ENCODE measurements around the gene CD83.

The CD83 gene

DNA sequence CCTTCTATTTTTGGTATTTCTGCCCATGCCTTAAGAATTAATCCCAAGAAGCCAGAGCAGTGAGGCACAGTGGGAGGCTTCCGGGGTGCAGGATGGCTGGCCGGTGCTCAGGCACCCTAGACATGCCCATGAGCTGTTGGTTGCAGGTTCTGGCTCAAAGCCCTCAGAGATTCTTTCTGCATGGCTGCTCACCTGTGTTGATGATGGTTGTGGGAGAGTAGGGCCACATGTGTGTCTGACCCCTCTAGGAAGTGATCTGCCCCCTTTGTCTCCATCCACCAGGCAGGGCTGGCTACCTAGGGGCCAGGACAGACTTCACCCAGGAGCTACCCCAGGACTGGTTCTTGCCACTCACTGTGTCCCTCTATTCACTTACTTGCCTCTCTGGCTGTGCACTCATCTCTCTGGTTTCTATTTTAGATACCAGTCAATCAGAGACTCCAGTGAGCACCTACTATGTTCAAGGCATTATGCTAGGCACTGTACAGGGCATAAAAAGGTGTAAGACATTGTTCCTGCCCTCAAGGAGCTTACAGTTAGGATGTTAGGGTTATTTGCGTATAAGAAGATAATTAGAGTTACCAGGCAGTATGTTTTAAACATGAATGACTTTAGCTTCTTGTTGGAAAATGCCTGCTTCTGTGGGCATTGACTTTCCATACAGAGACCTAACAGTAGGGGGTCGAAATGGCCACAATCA, 16.8 kb downstream of the CD83 start:
- Histone ChIP-seq H3K36me3 (ENCODE audit: insufficient read depth, low read length) (no peaks in the 10 kb centered on the region), H3K27ac (ENCODE audit: low read depth, low read length) (no peak overlapping the region), H2AFZ (ENCODE audit: low read length, unreplicated experiment) (no peak overlapping the region), H3K79me2 (ENCODE audit: control insufficient read depth, insufficient read depth, low read length, unreplicated experiment) (no peaks in the 10 kb centered on the region), H3K4me1 (ENCODE audit: control insufficient read depth, insufficient read depth, low read length, unreplicated experiment) (no peaks in the 10 kb centered on the region), H3K4me3 (ENCODE audit: low read depth, low read length) (no peak overlapping the region), H3K27me3 (ENCODE audit: insufficient read depth, low read length) (no peaks in the 10 kb centered on the region)

DNA sequence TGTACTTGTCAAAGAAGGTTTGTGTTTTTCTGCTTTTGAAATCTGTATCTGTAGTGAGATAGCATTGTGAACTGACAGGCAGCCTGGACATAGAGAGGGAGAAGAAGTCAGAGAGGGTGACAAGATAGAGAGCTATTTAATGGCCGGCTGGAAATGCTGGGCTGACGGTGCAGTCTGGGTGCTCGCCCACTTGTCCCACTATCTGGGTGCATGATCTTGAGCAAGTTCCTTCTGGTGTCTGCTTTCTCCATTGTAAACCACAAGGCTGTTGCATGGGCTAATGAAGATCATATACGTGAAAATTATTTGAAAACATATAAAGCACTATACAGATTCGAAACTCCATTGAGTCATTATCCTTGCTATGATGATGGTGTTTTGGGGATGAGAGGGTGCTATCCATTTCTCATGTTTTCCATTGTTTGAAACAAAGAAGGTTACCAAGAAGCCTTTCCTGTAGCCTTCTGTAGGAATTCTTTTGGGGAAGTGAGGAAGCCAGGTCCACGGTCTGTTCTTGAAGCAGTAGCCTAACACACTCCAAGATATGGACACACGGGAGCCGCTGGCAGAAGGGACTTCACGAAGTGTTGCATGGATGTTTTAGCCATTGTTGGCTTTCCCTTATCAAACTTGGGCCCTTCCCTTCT, 18.4 kb downstream of the CD83 start:
- no peak overlapping the region for H3K27ac ChIP-seq (ENCODE audit: low read depth, low read length)
- no peaks in the 10 kb centered on the region for H3K79me2 ChIP-seq (ENCODE audit: control insufficient read depth, insufficient read depth, low read length, unreplicated experiment)

DNA sequence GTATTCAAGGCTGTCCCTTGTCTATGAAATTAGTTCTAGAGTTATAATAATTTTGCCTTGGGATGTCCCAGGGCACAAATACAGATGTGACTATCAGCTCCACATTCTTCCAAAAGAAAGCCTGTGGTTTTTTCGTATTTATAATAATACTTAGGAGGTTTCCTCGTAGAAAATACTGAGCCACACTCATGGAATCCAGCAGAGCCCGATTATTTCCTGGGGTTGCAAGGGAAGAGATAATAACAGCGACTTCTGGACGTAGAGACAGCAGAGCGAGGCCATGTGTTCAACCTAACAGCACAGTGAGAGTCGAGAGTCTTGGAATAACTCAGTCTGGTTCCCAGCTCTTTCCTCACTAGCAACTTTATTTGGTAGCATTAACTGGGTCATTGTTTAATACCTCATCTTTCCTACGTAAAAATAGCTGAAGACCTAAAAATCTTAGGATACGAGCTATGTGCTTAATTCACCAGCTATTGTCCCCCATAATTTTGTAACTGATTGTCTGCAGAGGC, 21.2 kb downstream of the CD83 start:
- H3K79me2 ChIP-seq (ENCODE audit: control insufficient read depth, insufficient read depth, low read length, unreplicated experiment), result no peaks in the 10 kb centered on the region
- no peaks in the 10 kb centered on the region for H3K4me1 ChIP-seq (ENCODE audit: control insufficient read depth, insufficient read depth, low read length, unreplicated experiment)
- H3K4me3 ChIP-seq (ENCODE audit: low read depth, low read length), result no peak overlapping the region
- H3K27me3 ChIP-seq (ENCODE audit: insufficient read depth, low read length), result no peaks in the 10 kb centered on the region
- no peaks in the 10 kb centered on the region for H3K36me3 ChIP-seq (ENCODE audit: insufficient read depth, low read length)
- no peak overlapping the region for H3K27ac ChIP-seq (ENCODE audit: low read depth, low read length)
- H2AFZ ChIP-seq (ENCODE audit: low read length, unreplicated experiment), result no peak overlapping the region

More for the DNA sequence above, 18.4 kb downstream of the CD83 start:
- H3K4me3 ChIP-seq (ENCODE audit: low read depth, low read length), result no peak overlapping the region
- H3K27me3 ChIP-seq (ENCODE audit: insufficient read depth, low read length), result no peaks in the 10 kb centered on the region
- H2AFZ ChIP-seq (ENCODE audit: low read length, unreplicated experiment), result no peak overlapping the region
- no peaks in the 10 kb centered on the region for H3K36me3 ChIP-seq (ENCODE audit: insufficient read depth, low read length)
- no peaks in the 10 kb centered on the region for H3K4me1 ChIP-seq (ENCODE audit: control insufficient read depth, insufficient read depth, low read length, unreplicated experiment)

DNA sequence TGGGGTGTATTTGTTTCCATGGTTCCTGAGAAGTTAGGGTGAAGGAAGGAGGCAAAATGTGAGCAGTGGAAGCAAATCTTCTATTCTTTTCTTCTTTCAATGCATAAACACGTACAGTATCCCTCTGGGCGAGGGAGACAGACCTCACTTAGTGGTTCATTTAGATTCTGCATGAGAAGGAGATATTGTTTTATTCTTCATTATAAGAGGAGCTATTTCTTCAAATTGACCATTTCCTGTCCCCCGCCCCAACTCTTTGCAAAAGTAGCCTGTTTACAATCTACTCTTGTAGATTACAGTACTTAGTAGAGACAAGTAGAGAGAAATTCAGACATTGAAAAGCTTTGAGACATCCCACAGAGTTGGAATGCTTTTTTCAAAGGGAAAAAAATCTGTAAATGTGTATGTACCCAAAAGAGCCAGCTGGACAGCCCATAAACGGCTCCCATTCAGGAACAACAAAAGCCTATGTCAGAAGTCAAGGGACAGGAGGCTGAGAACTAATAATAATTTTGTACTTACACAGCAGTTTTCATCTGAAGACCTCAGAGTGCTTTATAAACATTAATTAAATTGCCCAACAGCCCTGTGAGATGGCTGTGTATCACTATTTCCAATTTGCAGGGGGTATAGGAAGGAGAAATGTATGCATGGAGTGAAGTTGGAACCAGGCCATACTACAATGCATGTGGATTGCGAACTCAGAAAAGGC, 23.9 kb downstream of the CD83 start:
- Histone ChIP-seq H3K36me3 (ENCODE audit: insufficient read depth, low read length) (no peaks in the 10 kb centered on the region), H3K4me3 (ENCODE audit: low read depth, low read length) (no peak overlapping the region), H3K79me2 (ENCODE audit: control insufficient read depth, insufficient read depth, low read length, unreplicated experiment) (no peaks in the 10 kb centered on the region), H2AFZ (ENCODE audit: low read length, unreplicated experiment) (no peak overlapping the region), H3K4me1 (ENCODE audit: control insufficient read depth, insufficient read depth, low read length, unreplicated experiment) (no peaks in the 10 kb centered on the region), H3K27me3 (ENCODE audit: insufficient read depth, low read length) (peaks cover 4% of the 10 kb centered on the region; the same call in 1 of the 2 replicates), H3K27ac (ENCODE audit: low read depth, low read length) (no peak overlapping the region)

DNA sequence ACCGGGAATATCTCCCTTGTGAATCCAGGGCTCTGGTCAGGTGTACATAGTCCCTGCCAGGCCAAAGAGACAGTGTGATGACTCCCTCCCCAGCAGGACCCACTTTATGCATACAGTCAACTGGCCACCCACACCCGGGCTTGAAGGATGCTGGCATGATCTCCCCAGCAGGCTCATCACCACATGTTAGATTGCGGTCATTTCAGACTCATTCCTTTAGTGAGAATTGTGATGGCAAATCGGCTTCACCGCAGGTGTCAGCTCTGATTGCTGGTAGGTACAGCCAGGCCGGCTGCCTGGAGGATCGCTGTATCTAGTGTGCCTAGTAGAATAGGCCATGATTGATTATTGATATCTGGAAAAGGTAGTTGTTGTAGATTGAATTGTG, 24.5 kb downstream of the CD83 start:
- H3K27ac ChIP-seq (ENCODE audit: low read depth, low read length), result no peak overlapping the region
- no peak overlapping the region for H3K4me3 ChIP-seq (ENCODE audit: low read depth, low read length)
- no peaks in the 10 kb centered on the region for H3K79me2 ChIP-seq (ENCODE audit: control insufficient read depth, insufficient read depth, low read length, unreplicated experiment)
- no peaks in the 10 kb centered on the region for H3K36me3 ChIP-seq (ENCODE audit: insufficient read depth, low read length)
- H2AFZ ChIP-seq (ENCODE audit: low read length, unreplicated experiment), result no peak overlapping the region
- H3K27me3 ChIP-seq (ENCODE audit: insufficient read depth, low read length), result peaks cover 4% of the 10 kb centered on the region; the same call in 1 of the 2 replicates
- H3K4me1 ChIP-seq (ENCODE audit: control insufficient read depth, insufficient read depth, low read length, unreplicated experiment), result no peaks in the 10 kb centered on the region

DNA sequence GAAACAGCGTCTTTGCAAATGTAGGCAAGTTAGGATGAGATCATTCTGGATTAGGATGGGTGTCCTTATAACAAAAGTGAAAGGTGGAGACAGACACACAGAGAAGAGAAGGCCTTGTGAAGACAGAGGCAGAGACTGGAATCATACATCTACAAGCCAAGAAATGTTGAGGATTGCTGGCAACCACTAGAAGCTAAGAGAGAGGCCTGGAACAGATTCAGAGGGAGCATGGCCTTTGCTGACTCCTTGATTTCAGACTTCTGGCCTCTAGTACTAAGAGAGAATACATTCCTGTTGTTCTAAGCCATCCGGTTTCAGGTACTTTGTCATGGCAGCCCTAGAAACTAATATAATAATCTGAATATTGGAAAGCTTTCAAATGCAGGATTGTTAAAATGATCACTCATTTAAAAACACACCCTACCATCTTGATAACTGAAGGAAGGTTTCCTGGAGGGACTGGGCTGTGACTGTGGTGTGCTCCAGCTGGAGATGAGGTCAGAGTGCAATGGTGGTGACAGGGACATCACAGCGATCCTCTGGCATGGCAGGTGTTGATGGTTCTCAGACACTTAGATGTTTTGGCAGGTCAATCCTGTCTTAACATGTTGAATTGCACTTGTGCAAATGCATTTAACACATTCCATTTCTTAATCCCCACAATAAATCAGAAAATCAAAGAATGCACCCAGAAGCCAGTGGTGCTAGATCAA, 25.1 kb downstream of the CD83 start:
- Histone ChIP-seq H3K4me1 (ENCODE audit: control insufficient read depth, insufficient read depth, low read length, unreplicated experiment) (no peaks in the 10 kb centered on the region), H3K79me2 (ENCODE audit: control insufficient read depth, insufficient read depth, low read length, unreplicated experiment) (no peaks in the 10 kb centered on the region), H3K4me3 (ENCODE audit: low read depth, low read length) (no peak overlapping the region), H2AFZ (ENCODE audit: low read length, unreplicated experiment) (no peak overlapping the region), H3K27ac (ENCODE audit: low read depth, low read length) (no peak overlapping the region), H3K36me3 (ENCODE audit: insufficient read depth, low read length) (no peaks in the 10 kb centered on the region), H3K27me3 (ENCODE audit: insufficient read depth, low read length) (peaks cover 4% of the 10 kb centered on the region; the same call in 1 of the 2 replicates)

DNA sequence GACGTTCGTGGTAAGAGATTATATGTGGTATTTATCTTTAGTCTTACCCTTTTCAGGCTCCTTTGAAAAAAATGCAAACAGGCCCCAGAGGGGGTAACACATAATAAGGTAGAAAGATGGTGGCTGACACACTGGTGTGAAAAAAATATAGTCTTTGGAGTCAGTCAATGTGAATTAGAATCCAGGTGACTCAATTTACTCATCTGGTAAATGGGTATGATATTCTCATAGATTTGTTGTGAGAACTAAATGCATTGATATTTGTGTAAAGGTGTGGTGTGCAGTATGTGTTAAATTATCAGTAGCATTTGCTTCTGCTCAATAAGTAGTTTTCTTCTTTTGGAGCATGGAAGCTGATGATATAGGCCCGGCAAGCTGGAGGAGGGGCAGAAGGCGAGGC, 25.7 kb downstream of the CD83 start:
- Histone ChIP-seq H3K27me3 (ENCODE audit: insufficient read depth, low read length) (peaks cover 4% of the 10 kb centered on the region), H3K27ac (ENCODE audit: low read depth, low read length) (no peak overlapping the region), H3K36me3 (ENCODE audit: insufficient read depth, low read length) (no peaks in the 10 kb centered on the region), H3K79me2 (ENCODE audit: control insufficient read depth, insufficient read depth, low read length, unreplicated experiment) (no peaks in the 10 kb centered on the region), H2AFZ (ENCODE audit: low read length, unreplicated experiment) (no peak overlapping the region), H3K4me1 (ENCODE audit: control insufficient read depth, insufficient read depth, low read length, unreplicated experiment) (no peaks in the 10 kb centered on the region), H3K4me3 (ENCODE audit: low read depth, low read length) (no peak overlapping the region)

DNA sequence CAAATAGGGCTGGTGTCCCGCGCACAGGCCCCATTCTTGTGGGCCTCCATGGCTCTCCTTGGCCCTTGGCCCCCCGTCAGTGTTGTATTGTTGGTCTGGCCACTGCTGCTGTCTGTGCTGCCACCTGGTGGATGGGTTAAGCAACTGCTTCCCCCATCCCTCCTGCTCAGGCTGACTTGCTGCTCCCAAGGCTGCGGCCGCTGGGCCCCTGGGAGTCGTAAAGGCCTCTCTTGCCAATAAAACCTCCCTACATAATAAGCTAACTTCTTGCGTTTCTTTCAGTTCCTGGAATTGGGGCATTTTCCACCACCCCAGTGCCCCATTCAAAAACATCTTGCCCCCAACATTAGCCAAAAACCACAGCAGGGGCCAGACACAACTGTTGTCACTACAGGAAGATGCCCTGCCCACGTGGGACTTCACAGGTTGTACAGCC, 27.1 kb downstream of the CD83 start:
- H2AFZ ChIP-seq (ENCODE audit: low read length, unreplicated experiment), result no peak overlapping the region
- no peak overlapping the region for H3K4me3 ChIP-seq (ENCODE audit: low read depth, low read length)
- no peaks in the 10 kb centered on the region for H3K36me3 ChIP-seq (ENCODE audit: insufficient read depth, low read length)
- H3K27me3 ChIP-seq (ENCODE audit: insufficient read depth, low read length), result peaks cover 4% of the 10 kb centered on the region
- H3K79me2 ChIP-seq (ENCODE audit: control insufficient read depth, insufficient read depth, low read length, unreplicated experiment), result no peaks in the 10 kb centered on the region
- H3K4me1 ChIP-seq (ENCODE audit: control insufficient read depth, insufficient read depth, low read length, unreplicated experiment), result no peaks in the 10 kb centered on the region
- H3K27ac ChIP-seq (ENCODE audit: low read depth, low read length), result no peak overlapping the region

DNA sequence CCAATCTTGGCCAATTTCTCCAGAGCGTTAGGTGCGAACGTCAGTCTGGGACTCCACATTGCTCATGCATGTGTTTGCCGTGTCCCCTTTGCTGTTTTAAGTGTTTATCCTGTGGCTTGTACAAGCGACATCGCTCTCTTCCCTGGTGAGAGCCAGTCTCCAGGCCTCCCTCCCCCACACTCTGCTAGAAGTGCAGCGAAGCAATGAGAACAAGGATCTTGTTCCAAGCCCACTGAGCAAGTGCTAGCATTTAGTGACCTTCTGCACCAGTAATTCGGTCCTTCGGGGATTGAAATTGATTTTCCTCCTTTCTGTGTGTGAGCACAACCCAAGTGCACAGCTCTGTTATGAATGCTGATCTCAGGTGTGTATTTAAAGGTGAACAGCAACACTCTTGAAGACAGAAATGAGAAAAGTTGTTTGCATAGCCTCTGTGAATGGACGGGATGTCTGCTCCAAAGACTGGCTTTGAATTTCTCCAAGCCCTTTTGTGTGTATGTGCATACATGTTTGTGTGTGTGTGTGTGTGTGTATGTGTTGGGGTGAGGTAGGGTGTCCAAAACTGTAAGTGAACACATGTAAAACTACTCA, 29.0 kb downstream of the CD83 start:
- Histone ChIP-seq H3K4me1 (ENCODE audit: control insufficient read depth, insufficient read depth, low read length, unreplicated experiment) (no peaks in the 10 kb centered on the region), H3K27me3 (ENCODE audit: insufficient read depth, low read length) (peaks cover 12% of the 10 kb centered on the region), H2AFZ (ENCODE audit: low read length, unreplicated experiment) (no peak overlapping the region), H3K27ac (ENCODE audit: low read depth, low read length) (no peak overlapping the region), H3K4me3 (ENCODE audit: low read depth, low read length) (no peak overlapping the region), H3K79me2 (ENCODE audit: control insufficient read depth, insufficient read depth, low read length, unreplicated experiment) (no peaks in the 10 kb centered on the region), H3K36me3 (ENCODE audit: insufficient read depth, low read length) (no peaks in the 10 kb centered on the region)

DNA sequence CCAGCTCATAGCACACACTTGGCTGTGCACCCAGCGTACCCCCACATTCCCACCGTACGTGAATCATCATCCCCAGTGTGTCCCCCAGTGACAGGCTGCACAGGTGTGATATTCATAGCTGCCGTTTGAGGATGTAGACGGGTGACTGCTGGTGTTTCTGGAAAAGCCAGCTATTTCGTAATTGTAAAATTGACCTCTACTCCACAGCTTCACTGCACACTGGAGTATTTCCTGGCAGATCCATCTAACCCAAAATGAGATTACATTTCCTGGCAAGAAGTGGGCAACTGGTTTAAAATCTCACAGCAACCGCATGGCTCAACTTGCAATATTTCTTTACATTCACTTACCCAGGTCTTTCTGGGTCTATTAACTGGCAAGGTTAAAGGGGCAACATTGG, 30.3 kb downstream of the CD83 start:
- H3K27ac ChIP-seq (ENCODE audit: low read depth, low read length), result no peak overlapping the region
- no peak overlapping the region for H2AFZ ChIP-seq (ENCODE audit: low read length, unreplicated experiment)
- H3K4me1 ChIP-seq (ENCODE audit: control insufficient read depth, insufficient read depth, low read length, unreplicated experiment), result no peaks in the 10 kb centered on the region
- peaks cover 20% of the 10 kb centered on the region for H3K27me3 ChIP-seq (ENCODE audit: insufficient read depth, low read length)
- H3K4me3 ChIP-seq (ENCODE audit: low read depth, low read length), result no peak overlapping the region
- H3K36me3 ChIP-seq (ENCODE audit: insufficient read depth, low read length), result no peaks in the 10 kb centered on the region
- no peaks in the 10 kb centered on the region for H3K79me2 ChIP-seq (ENCODE audit: control insufficient read depth, insufficient read depth, low read length, unreplicated experiment)
